Measurements from ENCODE around the gene RHOC.

Gene RHOC

DNA sequence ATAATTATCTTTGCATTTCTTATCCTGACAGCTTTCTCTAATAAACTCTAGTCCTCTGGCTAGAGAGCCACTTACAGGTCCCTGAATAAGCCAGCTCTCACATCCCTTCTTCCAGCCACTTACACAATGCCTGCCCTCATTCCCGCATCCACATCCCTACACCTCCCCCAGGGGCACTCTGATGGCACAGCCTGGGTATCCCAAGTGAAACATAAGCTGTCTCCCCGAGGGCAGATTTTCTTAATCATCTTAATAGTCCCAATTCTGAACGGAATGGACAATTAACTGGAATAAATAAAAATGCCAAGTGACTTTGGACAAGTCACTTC lies 4.9 kb downstream of the RHOC start:
- no peak for DNase-seq (ENCODE audit: low read depth in 2 of 2)

DNA sequence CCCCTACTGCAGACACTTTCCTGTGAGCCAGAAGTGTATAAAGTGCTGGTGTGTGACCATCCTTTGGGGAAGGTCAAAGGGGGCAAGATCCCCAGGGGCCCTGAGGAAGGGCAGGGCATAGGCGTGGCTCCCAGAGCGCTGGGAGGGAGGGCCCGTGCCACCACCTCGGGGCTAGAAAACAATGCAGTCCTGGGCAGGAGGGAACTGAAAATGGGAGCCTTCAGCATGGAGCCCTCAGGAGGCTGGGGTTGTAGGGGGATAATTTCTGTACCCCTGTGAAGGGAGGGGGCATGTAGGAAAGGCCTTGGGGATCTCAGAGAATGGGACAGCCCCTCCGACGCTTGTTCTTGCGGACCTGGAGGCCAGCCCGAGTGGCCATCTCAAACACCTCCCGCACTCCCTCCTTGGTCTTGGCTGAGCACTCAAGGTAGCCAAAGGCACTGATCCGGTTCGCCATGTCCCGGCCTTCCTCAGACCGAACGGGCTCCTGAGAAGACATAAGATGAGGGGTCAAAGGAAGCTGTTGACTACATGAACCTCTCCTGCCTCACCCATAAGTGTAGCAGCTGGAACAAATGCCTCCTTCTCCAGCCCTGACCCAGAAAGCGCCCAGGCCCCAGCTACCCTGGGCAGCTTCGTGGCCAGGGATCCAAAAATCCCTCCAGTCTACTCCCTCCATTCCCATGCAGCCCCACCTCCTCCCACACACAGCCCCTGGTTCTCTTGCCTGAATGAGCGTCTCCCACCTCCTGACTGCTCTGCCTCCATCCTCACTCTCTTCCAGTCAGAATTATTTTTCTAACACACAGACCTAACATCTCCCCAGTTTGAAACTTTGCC lies 5.5 kb downstream of the RHOC start:
- no peak for DNase-seq (ENCODE audit: low read depth in 2 of 2)

DNA sequence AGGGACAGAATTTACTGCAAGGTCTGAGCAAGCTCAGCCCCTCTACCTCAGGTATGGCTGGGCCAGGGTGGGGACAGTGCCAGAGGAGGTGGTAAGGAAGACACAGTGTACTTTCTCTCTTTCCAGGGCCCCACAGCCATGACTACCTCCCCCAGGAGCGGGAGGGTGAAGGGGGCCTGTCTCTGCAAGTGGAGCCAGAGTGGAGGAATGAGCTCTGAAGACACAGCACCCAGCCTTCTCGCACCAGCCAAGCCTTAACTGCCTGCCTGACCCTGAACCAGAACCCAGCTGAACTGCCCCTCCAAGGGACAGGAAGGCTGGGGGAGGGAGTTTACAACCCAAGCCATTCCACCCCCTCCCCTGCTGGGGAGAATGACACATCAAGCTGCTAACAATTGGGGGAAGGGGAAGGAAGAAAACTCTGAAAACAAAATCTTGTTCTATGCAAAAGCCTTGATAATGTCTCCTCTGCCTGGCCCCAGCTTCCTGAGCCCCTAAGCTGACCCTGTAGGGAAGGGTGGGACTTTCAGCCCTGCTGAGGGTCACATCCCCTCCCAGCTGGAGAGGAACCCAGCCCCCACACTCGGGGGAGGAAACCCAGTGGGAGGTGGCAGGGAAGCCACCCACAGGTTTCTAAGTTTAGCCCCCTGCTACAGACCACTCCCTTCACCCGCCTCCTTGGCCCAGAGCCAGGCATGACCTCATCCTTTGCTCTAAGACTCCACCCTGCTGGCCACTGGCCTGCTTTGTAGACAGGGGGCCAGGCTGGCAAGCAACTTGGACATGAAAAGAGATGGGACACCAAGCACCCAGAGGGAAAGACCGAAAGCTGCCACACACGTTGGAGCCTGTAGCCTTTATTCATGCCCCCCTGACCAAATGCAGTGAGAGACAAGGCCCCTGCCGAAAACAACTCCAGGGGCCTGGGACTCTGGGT lies 6.4 kb downstream of the RHOC start:
- DNase-seq (ENCODE audit: low read depth in 2 of 2): peak; percentile 47 to 61

DNA sequence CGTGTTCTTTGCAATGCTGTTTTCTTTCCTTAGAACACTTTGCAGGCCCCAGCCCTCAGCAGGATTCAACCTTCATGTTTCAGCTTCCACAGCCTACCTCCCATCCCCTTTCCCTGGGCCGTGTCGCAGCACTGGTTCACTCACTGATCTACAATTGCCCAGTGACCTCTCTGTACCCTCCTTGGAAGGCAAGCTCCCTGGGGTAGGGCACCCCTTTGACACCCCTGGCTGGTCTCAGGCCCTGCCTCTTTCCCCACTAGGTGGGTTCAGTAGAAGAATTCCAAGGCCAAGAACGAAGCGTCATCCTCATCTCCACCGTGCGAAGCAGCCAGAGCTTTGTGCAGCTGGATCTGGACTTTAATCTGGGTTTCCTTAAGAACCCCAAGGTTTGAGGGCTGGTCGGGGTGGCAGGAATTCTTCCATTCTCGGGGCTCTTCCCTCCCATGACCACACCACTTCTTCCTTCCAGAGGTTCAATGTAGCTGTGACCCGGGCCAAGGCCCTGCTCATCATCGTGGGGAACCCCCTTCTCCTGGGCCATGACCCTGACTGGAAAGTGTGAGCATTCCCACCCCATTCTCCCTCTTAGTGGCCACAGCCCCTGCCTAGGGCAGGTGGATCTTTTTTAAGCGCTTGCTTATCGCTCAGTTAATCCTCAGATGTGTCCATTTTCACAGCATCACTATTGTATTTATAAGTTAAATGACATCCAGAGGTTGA lies 7.3 kb downstream of the RHOC start:
- DNase-seq (ENCODE audit: low read depth in 2 of 2): no peak

DNA sequence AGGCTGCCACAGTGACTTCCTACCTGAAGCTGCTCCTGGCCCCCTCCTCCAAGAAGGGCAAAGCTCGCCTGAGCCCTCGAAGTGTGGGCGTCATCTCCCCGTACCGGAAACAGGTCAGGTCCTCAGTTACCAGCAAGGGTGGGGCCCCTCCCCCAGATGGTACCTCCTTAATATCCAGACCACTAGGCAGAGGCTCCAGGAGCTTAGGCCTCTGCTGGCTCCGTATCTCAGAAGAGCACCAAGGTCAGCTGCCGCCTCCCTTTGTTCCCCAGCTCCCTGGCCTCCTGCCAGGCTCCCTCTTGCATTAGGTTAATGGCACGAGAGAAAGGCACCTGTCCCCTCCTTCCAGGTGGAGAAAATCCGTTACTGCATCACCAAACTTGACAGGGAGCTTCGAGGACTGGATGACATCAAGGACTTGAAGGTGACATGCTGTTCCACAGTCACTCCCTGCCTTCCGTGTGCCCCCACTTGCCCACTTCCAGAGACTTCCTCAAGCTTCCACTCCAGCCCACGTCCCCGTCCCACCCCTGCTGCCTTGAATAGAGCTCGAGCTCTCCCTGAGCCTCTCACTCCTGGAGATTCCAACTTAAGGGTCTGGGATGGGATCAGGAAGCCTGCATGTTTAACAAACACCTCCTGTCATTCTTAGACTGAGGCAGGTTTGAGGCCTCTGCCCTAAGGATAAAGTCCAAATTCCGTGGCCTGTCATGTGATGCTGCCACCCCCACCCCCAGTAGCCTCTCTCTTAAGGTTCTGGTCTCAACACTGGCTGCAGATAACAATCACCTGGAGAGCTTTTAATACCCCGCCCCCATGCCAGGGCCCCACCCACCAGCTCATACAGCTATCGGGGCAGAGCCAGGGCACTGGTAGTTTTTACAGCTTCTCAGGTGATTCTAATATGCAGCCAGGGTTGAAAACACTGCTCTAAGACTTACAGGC lies 8.3 kb downstream of the RHOC start:
- no peak for DNase-seq (ENCODE audit: low read depth in 2 of 2)

DNA sequence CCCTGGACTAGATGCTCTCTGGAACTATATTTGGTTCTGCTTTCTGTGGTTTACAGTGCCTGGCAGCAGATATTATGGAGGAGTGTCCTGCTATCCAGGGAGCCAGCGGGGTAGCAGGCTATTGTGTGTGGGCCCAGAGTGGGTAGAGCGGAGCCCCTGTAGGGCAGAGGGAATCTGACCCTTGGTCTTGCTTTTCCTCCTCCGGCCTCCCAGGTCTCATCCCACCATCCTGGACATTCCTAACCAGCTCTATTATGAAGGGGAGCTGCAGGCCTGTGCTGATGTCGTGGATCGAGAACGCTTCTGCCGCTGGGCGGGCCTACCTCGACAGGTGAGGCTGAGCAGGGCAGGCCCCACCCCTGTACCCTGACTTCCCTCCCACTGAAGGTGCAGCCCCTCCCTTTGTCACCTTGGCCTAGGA lies 9.1 kb downstream of the RHOC start:
- DNase-seq (ENCODE audit: low read depth in 2 of 2): no peak

DNA sequence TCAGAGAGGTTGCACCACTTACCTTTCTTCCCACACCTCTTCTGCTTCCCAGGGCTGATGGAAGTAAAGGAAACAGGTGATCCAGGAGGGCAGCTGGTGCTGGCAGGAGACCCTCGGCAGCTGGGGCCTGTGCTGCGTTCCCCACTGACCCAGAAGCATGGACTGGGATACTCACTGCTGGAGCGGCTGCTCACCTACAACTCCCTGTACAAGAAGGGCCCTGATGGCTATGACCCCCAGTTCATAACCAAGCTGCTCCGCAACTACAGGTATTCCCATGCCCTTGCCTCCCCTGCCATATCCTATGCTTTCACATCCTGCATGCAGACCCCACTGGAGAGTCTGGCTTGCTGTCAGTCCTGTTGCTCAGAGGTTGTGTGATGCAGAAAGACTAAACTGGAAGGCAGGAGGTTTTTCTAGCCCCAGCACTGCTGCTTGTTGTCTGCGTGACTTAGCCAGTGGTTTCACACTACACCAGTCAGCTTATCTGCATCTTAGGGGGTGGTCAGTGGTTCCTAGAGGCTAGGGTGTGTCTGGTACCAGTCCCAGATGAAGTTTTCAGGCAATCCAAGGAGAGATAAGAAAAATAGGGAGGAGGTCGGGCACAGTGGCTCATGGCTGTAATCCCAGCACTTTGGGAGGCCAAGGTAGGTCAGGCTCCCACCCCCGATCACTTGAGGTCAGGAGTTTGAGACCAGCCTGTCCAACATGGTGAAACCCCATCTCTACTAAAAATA lies 10.2 kb downstream of the RHOC start:
- no peak for DNase-seq (ENCODE audit: low read depth in 2 of 2)

DNA sequence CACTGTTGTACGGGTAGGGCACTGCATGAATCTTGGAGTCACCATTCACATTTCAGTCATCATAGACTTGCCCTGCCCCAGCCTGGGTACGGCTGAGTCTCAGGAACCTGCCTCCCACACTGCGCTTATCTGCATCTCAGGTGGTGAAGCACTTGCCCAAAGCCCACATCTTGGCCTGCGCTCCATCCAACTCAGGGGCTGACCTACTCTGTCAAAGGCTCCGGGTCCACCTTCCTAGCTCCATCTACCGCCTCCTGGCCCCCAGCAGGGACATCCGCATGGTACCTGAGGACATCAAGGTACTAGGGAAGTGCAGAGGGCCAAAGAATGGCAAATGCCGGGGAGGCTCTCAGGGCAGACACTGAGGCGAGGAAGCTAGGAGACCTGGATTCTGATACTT lies 11.7 kb downstream of the RHOC start:
- no peak for DNase-seq (ENCODE audit: low read depth in 2 of 2)

DNA sequence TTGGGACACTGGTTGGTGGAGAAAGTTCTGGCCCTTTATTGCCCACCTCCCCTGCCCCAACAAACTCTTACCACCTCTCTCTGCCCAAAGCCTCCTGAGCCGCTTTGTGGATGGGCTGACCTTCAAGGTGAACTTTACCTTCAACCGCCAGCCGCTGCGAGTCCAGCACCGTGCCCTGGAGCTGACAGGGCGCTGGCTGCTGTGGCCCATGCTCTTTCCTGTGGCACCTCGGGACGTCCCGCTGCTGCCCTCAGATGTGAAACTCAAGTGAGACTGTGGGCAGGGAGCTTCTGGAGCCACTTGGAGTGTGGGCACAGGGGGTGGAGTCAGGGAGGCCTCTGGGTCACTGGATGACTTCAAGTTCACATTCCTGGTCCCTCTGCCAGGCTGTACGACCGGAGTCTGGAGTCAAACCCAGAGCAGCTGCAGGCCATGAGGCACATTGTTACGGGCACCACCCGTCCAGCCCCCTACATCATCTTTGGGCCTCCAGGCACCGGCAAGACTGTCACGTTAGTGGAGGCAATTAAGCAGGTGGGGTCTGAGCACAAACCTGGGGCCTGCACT lies 12.5 kb downstream of the RHOC start:
- no peak for DNase-seq (ENCODE audit: low read depth in 2 of 2)

DNA sequence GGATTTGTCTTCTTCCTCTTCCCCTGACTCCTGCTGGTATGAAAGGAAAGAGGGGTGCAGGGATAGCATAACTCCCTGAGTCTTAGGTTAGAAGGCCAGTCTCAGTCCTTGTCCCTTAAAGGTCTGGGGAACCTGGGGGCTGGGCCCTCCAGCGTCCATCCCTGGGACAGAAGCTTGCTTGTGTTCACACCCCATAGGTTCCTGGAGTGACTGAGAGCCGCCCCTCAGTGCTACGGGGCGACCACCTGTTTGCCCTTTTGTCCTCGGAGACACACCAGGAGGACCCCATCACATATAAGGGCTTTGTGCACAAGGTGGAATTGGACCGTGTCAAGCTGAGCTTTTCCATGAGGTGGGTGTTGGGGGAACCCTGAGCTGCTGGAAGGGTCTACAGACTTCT lies 13.1 kb downstream of the RHOC start:
- no peak for DNase-seq (ENCODE audit: low read depth in 2 of 2)

DNA sequence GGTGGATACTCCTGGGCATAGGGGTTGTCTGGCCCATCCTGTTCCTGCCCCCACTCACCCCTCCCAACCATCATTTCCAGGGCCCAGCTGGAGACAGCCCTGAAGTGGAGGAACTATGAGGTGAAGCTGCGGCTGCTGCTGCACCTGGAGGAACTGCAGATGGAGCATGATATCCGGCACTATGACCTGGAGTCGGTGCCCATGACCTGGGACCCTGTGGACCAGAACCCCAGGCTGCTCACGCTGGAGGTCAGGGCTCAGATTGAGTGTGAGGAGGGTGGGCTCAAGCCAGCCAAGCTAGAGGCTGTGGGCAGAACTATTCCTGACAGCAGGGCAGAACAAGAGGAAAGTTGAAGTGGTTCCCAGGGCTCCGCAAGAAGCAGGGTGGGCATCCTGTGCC lies 14.2 kb downstream of the RHOC start:
- no peak for DNase-seq (ENCODE audit: low read depth in 2 of 2)

DNA sequence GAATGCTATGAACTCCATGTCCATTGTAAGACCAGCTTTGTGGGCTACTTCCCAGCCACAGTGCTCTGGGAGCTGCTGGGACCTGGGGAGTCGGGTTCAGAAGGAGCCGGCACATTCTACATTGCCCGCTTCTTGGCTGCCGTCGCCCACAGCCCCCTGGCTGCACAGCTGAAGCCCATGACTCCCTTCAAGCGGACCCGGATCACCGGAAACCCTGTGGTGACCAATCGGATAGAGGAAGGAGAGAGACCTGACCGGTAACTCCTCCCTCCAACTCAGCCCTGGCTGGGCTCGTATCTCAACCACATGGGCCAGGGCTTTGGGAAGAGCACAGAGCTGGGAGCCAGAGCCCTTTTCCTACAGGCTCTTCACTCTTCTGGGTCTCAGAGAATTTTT lies 17.1 kb downstream of the RHOC start:
- DNase-seq (ENCODE audit: low read depth in 2 of 2): no peak

DNA sequence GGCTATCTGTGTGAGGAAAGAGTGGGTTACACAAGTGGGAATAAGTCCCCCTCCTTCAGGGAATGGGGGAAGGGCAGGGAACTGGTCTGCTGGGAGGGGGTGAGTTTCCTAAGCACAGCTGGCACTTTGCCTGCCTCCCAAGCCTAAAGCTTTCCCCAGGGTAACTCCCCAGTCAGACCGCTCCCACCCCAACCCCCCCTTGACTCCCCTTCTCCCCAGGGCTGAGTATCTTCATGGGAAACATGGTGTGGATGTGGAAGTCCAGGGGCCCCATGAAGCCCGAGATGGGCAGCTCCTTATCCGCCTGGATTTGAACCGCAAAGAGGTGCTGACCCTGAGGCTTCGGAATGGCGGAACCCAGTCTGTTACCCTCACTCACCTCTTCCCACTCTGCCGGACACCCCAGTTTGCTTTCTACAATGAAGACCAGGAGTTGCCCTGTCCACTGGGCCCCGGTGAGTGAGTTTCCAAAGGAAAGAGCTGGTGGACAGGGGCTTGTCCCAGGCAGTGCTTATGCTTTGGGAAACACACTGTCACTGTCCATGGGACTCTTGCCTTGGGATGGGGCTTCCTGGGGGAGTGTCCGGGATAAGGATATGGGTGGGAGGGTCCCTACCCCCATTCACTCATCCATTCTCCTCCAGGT lies 17.6 kb downstream of the RHOC start:
- no peak for DNase-seq (ENCODE audit: low read depth in 2 of 2)

DNA sequence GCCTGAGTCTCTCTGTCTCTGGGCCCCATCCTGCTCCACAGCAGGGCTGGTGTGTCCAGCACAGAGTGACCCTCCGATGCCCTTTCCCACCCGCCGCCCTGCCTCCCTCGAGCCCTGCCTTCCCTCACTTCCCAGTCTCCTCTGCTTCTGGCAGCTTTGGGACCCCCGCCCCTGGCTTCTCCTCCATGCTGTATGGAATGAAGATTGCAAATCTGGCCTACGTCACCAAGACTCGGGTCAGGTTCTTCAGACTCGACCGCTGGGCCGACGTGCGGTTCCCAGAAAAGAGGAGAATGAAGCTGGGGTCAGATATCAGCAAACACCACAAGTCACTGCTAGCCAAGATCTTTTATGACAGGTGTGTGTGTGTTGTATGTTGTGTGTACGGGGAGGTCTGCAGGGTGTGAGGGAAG lies 18.1 kb downstream of the RHOC start:
- DNase-seq (ENCODE audit: low read depth in 2 of 2): no peak

DNA sequence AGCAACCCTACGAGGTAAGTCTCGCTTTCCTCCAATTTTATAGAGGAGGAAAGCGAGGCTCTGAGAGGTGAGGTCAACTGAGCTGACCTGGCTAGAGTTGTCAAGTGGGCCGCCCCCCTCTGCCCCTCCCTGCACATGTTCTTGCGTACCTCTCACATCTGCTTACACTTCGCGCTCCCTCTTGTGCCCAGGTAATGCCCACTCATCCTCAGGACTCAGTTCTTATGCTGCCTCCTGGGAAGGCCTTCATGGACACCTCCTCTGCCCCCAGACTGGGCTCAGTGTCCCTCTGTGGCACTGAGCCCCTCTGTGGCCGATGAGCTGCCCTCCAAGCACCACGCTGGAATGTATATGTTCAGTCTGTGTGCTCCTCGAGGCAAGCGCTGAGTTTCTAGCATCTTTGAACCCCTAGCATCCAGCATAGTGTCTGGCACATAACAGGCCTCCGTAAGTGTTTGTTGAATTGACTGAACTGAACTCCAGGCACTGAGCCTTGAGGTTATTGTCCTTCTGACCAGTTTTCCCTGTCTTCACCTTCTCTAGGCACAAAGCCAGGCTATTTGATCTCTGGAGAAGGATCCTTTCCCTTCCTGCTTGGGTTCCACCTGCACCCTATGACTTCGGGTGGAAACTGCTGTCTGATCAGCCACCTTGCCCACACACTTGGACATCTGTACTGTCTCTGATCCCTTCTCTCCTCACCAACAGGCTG lies 19.0 kb downstream of the RHOC start:
- DNase-seq (ENCODE audit: low read depth in 2 of 2): no peak

DNA sequence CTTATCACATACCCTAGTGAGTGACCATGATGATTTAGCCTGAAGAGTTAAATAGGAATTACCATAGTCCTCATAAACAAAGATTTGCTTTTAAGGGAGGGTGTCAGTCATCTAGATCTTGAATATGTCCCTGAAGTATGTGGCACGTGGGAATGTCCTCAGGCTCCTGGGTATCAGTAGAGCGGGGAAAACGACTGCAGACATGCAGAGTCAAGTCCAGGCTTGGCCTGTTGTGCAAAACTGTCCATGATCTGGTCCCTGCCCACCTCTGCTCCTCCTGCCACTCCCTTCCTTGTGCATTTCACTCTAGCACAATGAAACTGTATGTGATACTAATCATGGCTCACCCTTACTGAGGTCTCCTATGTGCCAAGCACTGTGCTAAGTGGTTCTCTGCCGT lies 19.6 kb downstream of the RHOC start:
- no peak for DNase-seq (ENCODE audit: low read depth in 2 of 2)

DNA sequence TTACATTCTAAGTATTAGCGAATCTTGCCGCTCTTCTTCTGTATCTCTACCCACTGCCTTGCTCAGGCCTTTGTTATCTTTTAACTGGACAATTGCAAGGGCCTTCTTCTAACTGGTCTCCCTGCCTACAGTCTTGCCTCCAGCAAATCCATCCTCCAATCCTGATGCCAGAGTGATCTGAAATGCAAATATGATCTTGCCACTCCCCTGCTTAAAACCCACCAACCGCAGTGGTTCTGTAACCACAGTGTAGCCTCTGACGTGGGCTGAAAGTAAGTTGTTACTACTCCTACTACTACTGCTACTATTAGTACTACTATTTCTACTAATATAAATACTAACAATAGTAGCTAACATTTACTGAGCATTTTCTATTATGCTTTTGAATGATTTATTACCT lies 20.1 kb downstream of the RHOC start:
- DNase-seq (ENCODE audit: low read depth in 2 of 2): no peak

DNA sequence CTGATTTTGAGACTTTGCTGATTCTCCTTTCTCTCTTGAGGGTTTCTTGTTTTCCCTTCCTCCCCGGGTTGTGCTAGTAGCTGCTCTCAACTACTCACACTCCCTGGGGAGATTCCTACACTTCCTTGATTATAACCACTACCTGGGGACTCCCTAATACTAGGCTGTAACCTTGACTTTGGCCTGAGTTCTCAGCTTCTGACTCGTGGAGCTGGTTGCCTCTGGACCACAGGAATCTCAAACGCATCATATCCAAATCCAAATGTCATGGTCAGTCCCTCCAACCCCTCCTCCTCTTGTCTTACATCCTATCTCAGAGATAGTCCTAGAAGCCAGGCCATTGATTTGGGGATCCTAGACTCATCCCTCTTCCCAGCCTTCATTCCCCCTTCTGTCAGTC lies 20.5 kb downstream of the RHOC start:
- no peak for DNase-seq (ENCODE audit: low read depth in 2 of 2)

DNA sequence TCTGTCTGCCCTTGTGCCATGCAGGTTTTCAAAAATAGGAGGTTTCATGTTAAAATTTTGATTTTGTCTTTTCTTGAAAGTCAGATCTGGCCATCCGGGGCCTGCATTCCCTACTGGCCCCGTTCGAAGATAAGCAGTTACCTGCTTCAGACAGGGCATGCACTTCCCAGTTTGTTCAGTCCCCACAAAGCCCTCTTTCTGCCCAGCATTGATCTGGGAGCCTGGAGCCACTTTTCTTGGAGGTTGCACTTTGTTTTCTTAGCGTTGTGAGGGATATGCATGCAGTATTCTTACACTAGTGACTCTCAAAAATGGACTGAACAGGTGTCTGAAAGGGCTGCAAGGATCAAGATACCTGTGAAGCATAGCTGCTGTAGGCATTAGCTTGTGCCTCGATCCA lies 21.0 kb downstream of the RHOC start:
- no peak for DNase-seq (ENCODE audit: low read depth in 2 of 2)

Data from stimulated activated CD8-positive, alpha-beta memory T cell treated with anti-CD3 and anti-CD28 coated beads, Interleukin-2, amount 100 ng/mL, for 48 hours (primary cell).